Stimulated activated CD4-positive, alpha-beta T cell treated with anti-CD3 and anti-CD28 coated beads, TNF-alpha, amount 100 ng/mL, for 1 hour (primary cell): Measurements from ENCODE around the gene PDZK1.
"Not testable (repeated sequence)": the region's sequence is repeated elsewhere in the genome, so short reads cannot be mapped to it uniquely, and the experiment has no call there.

Experiments used
- DNase-seq, 3 donors: peaks; one replicate each; pipeline ENCODE4 v3.0.0-alpha.2; 2020; ENCODE audit warnings: low read depth in 3 of 3, low spot score in 1 of 3

PDZK1 gene

GRCh38 chr1:145707183-145707867, at the start of gene PDZK1:
Gene PDZK1 (minus strand): TSS chr1:145707368. CDS start chr1:145688021, 19,347 bp downstream.
- DNase-seq: no peak

DNA sequence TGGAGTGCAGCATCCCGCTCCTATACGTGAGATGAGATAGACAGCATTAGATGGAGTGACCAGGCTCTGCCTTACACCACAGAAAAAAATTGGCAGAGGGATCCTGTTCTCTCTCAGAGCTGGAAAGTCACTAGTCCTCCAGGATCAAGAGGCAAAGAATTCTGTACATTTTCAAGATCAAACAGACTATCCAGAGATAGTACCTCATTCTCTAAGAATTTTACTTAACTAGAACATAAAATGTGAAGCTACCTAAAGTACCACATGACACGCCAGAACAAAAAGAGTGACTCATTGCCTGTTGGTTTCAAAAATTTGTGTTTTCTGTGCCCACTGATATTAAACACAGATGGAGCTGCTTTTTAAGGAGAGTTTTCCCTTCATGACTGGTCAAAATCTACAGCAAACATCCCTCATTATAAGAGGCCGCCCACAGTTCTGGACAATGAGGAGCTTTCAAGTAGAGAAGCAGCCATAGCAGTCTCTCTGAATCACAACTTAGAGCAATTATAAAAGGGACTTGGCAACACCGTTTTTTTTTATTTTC, 44.4 kb upstream of the PDZK1 start:
- no peak for DNase-seq

DNA sequence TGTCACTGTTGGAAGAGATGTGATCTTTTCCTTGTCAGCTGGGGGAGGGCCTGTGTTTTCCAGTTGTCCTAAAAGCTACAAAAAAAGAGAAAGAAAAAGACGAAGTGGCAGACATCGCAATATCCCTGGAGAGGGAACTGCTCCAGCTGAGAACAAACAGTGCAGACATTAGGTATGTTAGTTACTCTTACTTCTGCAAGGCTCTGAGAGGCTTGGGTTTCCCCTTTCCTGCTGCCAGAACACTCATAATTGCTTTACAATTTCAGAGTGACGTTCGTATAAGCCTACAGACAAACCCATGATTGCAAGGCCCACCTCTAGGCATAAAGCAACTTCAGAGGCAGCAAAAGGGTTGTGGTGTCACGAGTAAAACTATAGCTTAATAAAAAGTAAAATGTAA, 43.3 kb upstream of the PDZK1 start:
- no peak for DNase-seq

DNA sequence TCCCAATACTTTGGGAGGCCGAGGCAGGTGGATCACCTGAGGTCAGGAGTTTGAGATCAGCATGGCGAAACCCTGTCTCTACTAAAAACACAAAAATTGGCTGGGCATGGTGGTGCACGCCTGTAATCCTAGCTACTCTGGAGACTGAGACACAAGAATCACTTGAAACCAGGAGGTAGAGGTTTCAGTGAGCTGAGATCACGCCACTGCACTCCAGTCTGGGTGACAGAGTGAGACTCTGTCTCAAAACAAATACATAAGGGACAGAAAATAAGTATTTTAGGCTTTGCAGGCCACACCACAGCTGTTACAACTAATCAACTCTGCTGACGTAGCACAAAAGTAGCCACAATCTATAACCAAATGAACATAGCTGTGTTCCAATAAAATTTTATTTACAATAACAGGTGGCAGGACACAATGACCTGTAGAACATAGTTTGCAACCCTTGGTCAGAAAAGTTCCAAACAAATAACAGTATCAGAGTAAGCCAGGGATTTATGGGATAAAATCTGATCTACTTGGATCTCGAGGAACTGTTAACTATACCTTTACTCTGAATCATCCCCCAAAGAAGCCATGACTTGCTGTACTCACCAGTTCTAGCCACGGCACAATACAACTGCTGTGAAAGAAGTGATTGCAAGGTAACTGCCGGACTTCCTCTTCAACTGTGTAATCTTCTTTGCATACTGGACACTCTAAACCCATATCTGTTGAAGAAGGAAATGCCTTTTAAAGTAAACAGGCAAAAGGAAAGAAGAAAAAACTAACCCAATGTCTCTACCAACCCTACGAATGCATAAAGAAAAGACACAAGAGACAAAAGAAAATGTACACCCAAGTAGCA, 40.5 kb upstream of the PDZK1 start:
- DNase-seq: no peak

GRCh38 chr1:145740269-145740668, 33.1 kb upstream of the PDZK1 start:
- DNase-seq: no peak

GRCh38 chr1:145736191-145736590, 29.0 kb upstream of the PDZK1 start:
- DNase-seq: no peak

DNA sequence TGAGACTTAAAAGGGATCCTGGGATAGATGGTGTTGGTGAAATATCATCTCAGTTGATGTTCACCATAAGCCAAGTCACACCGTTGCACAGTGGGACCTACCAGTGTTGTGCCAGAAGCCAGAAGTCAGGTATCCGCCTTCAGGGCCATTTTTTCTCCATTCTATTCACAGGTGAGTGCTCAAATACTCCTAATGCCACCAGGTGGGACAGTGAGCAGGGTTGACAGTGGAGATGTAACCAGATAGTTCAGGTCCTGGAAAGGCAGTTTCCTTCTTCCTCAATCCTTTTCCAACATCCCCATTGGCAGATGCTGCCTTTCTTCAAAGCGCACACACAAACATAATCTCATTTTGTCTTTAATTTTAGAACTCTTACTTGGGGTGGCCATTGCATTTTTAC, 23.7 kb upstream of the PDZK1 start:
- no peak for DNase-seq

DNA sequence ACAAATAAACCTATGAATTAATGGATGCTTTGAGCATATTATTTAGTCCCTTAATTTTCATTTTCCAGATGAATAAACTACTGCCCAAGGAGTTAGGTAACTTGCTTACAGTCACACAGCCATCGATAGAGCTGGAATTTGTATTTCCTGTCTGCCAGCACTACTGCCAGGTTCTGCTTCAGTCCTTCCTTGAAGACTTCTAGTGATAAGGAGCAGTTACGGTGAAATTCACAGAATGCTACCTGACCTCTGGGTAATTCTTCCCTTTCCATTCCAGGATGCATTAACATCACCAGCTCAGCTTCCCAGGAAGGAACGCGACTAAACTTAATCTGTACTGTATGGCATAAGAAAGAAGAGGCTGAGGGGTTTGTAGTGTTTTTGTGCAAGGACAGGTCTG, 23.3 kb upstream of the PDZK1 start:
- DNase-seq: no peak

- DNase-seq: no peak
Measured at GRCh38 chr1:145729666-145730436, 22.7 kb upstream of the PDZK1 start.

- no peak for DNase-seq
Measured at GRCh38 chr1:145729196-145729595, 22.0 kb upstream of the PDZK1 start.

DNA sequence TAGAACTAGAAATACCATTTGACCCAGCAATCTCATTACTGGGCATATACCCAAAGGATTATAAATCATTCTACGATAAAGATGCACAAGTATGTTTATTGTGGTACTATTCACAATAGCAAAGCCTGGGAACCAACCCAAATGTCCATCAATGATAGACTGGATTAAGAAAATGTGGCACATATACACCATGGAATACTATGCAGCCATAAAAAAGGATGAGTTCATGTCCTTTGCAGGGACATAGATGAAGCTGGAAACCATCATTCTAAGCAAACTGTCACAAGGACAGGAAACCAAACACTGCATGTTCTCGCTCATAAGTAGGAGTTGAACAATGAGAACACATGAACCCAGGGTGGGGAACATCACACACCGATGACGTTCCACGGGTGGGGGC, 19.0 kb upstream of the PDZK1 start:
- DNase-seq: not testable (repeated sequence)

DNA sequence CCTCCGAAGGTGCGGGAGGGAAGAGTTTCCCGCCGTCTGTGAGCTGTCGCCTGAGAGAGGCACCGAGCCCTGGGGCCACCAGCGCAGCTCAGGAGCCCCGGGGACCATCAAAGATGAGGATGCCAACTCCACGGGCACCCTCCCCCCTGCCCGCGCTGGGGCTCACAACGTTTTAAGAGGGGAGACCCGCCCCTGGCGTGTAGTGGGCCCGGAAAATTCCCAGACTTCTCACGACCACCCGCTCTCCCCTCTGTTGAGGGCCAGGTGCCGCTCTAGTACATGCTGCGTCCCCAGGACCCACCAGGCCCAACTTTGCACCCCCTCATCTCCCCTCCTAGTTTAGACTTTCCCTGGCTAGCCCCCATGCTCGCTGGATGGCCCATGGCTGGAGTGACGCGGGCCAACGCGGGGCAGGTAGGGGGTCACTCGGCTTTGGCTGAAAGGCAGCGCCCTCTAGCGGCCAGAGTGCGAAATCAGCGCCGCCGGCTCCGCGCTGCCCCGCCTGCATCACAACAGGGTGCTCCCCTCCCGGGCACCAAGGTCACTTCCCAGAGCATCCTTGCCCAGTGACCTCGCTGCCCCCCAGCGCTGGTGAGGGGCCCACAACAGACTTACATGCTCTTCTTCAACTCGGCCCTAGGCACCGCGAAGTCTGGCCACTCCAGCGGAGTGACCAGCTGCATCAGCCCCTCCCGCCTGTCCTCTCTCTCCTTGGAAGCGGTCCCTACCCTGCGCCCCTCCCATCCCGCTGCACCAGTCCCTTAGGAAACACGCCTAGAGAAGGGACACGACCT, 13.9 kb upstream of the PDZK1 start:
- DNase-seq: peak; percentile 13 to 61 (median 34)

- no peak for DNase-seq
Measured at GRCh38 chr1:145720556-145720877, 13.3 kb upstream of the PDZK1 start.

DNA sequence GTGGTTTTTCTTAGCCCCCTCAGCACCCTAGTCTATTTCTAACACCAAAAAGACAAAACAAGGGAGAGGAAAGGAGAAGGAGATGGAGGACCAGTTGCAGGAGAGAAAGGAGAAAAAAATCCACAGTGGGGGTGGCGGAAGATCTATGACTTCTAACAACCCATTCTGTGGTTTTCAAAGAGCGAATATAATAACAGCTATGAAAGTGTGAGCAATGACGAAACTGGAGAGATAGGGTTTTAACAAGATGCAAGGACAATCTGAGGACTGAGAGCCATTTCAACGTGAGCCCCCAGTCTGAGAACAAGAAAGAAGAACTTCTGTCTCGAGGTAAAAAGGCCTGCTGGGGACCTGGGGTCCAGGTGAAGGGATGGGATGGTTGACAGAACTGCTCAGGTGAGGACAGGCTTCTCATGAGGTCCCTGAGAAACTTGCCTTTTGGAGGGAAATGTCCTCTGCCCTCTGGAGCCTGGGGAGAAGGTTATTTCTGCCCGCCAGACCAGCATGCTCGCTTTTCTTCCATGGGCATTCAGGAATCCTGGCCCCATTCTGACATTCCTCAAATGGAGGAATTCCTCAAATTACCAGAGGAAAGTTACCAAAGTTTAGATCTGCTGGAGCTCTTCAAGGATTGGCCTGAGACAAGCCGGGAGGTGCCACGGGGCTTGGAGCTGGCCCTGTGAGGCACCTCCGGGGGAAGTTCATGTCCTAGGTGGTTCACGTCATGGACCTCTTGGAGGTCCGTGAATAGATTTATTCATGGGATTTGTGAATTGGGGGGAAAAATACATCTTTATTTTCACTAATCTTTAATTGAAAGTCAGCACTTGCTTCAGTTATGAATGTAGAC, 12.3 kb upstream of the PDZK1 start, which contains the start of gene CD160:
Gene CD160, plus strand, starts transcription at position 270 of the 850 bp plus-strand sequence. CDS start 8,829 bp downstream, outside the sequence.
- DNase-seq: no peak

DNA sequence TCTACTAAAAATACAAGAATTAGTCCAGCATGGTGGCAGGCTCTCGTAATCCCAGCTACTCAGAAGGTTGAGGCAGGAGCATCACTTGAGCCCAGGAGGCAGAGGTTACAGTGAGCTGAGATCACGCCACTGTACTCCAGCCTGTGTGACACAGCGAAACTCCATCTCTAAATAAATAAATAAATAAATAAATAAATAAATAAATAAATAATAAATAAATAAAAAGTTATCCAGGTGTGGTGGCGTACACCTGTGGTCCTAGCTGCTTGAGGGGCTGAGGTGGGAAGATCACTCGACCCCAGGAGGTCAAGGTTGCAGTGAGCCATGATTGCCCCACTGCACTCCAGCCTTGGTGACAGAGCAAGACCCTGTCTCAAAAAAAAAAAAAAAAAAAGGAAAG, 11.3 kb upstream of the PDZK1 start:
- not testable (repeated sequence) for DNase-seq

GRCh38 chr1:145717833-145718232, 10.7 kb upstream of the PDZK1 start:
- DNase-seq: no peak

DNA sequence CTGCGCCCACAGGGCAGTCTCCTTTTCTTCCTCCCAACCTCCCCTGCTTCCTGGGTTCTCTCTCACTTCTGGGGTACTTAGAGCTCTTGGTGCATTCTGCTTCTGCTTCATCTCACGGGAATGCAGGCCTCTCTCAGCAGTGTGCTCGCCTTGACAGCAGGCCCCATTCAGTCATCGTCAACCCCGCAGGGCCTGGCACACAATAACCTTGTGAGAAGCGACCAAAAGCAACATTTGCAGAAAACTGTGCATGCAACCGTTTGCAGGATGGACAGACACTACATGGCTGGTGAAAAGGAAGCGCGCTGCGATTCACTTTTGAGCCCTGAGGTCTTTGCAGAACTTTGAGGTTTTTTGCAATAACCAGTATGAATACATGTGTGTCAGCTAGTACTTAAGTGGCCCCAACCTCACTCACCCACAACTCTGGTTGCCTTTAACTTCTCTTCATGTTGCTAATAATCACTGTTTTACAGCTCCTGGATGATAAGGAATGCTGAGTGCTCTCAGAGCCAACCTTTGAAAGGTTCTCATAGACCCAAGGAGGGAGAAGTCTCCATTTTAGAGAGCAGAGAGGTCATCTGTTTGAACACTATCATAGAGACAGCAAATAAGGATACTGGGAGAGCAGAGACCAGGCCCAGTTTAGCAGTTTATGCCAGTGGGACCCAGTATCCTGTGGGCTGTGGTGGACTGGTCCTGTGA, 9.6 kb upstream of the PDZK1 start:
- DNase-seq: no peak

DNA sequence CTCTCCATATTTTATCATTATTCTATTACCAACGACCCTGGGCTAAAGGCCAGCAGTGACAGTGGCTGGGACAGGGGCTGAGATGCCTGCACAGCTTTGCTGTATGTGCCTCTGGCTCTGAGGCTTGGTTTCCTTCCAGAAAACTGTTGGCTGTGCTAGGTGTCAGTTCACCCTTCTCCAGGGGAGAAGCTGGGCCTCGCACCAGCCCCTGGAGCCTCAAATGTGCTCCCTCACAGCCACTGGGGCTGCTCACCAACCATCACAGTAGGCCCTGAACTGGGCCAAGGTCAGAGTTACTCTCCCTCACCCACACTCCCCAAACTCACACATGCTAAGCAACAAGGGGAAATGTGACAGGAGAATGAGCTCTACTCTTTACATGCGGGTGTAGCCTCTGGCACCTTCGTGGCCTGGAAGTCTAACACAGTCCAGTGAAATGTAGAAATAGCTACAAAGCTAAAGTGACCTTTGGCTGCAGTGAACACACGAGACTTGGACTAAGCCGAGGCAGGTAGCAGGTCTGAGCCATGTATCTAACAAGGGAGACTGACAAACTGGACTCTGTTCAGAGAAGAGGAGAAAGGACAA, 7.5 kb upstream of the PDZK1 start:
- no peak for DNase-seq

- DNase-seq: no peak
Measured at GRCh38 chr1:145711213-145711651, 4.1 kb upstream of the PDZK1 start.
